GM18505 (cell line): ENCODE data around the gene CDT1.
"Not testable (repeated sequence)": the region's sequence is repeated elsewhere in the genome, so short reads cannot be mapped to it uniquely, and the experiment has no call there.

Experiments used
- ATAC-seq: cut with Tn5 transposase; IDR thresholded peaks from one replicate; pipeline ENCODE4 v1.9.1; 2021; ENCODE audit not compliant: unreplicated experiment
- POLR2A ChIP-seq: IDR thresholded peaks from 4 replicates; pipeline ENCODE4 v1.6.1; 2011; ENCODE audit warnings: borderline replicate concordance; ENCODE audit not compliant: insufficient read depth, insufficient read length; ENCODE audit errors: extremely low read depth

Gene CDT1

GRCh38 chr16:88820385-88821025 lies 16.9 kb downstream of the CDT1 start:
- TF ChIP-seq POLR2A: no peak
- no peak for ATAC-seq

DNA sequence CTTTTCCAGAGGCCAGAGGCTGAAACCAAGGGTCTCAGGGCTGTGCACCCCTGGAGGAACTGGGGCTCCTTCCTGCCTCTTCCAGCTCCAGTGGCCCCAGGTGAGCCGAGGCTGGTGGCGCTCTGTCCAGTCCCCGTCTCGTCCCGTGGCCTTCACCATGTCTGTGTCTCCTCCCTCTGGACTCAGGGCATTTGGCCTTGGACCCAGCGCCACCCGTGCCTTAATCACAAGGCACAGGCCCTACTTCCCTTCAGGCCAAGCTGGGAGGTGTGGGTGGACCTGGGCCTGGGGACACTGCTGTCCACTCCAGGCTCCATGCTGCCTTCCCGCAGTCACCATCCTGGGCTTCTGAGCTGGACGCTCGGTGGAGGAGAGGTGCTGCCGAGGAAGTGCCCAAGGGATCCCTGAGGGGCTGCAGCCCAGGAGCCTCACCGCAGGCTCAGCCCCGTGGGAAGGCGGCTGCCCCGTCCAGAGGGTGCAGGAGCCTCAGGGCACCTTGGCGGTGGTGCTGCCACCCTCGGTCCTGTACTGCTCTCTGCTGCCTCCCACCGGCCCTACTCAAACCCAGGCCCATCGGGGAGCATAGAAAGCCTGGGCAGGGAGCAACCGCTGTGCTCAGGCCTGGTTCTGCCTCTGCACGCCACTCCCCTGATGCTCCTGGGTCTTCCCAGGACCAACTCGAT lies 17.7 kb downstream of the CDT1 start:
- TF ChIP-seq POLR2A: no peak
- ATAC-seq: no peak

GRCh38 chr16:88822281-88823040 lies 18.9 kb downstream of the CDT1 start:
- TF ChIP-seq POLR2A: no peak
- ATAC-seq: no peak

GRCh38 chr16:88823646-88824045 lies 20.1 kb downstream of the CDT1 start:
- ATAC-seq: not testable (repeated sequence)

DNA sequence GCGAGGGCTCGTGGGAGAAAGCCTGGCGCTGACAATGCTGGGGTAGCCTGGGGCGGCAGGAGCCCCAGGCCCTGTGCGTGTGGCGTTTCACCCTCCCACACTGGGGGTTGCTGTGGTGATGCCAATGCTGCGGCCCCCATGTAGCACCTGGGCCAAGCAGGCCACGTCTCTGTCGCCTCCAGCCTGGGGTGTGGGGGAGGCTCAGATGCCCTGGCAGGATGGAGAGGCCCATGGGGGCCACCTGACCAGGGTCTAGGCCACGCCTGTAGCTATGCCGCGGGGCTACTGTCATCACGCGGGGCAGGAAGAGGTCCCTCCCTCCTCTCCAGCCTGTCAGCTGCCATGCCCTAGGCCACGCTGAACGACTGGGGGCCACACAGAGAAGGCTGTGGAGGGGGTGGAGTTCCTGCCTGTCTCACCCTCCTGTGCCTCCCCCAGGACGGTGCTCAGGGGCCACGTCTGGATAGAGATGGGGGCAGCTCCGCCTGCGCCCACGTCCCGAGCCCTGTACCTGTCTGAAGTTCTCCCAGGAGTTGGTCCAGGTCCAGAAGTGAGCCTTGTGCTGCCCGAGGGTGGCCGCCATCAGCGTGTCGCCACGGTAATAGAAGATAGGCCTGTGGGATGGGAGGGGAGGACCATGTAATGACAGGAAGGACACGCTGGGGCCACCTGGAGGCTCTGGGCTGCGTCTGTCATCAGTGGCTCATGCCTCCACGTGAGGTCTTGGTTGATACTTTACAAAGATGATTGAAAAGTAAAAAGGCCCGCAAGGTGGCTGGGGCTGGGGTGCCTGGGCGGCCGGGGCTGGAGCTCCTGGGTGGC lies 20.9 kb downstream of the CDT1 start:
- no peak for ATAC-seq
- no peak for TF ChIP-seq POLR2A

- ATAC-seq: no peak
- no peak for TF ChIP-seq POLR2A
Measured at GRCh38 chr16:88825146-88825545, 21.6 kb downstream of the CDT1 start.

- no peak for ATAC-seq
- no peak for TF ChIP-seq POLR2A
Measured at GRCh38 chr16:88826070-88826840, 22.7 kb downstream of the CDT1 start.

GRCh38 chr16:88827727-88828126 lies 24.1 kb downstream of the CDT1 start:
- TF ChIP-seq POLR2A: no peak
- ATAC-seq: no peak

- no peak for ATAC-seq
- TF ChIP-seq POLR2A: no peak
Measured at GRCh38 chr16:88828711-88829110, 25.1 kb downstream of the CDT1 start.

GRCh38 chr16:88830258-88830657 lies 26.7 kb downstream of the CDT1 start:
- no peak for TF ChIP-seq POLR2A
- ATAC-seq: no peak

DNA sequence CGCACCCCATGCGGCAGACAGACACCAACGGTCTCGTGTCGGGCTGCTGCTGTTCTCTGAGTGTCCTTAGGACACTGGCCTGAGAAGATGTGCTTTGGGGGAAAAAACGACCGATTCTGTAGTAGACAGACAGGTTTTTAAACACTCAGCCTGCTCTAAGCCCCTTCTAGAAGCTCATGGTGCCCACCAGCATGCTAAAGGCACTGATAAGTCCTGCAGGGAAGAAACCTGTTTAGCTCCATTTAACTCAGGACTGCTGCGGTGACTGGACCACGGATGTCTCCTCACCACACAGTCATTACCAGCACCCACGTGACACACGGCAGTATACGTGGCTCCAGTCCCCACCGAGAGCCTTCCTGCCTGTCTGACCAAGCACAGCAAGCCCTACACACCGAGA lies 27.2 kb downstream of the CDT1 start:
- no peak for TF ChIP-seq POLR2A
- no peak for ATAC-seq

DNA sequence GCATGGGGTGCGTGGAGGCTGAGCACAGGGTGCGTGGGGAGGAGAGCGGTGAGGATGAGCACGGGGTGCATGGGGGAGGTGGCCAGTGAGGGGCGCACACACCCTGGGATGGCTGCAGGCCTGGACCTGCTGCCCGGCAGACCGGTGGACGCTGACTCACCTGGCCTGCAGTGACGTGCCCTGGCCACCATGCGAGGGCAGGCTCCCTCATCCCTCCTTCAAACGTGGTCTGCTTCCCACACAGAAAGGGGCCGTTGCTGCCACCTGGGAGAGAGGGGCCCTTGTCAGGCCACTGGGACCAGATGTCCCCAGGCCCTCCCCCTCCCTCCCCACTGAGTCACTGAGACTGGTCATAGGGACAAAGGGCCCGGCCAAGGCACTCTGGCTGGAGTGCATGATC lies 28.2 kb downstream of the CDT1 start:
- no peak for ATAC-seq
- no peak for TF ChIP-seq POLR2A

DNA sequence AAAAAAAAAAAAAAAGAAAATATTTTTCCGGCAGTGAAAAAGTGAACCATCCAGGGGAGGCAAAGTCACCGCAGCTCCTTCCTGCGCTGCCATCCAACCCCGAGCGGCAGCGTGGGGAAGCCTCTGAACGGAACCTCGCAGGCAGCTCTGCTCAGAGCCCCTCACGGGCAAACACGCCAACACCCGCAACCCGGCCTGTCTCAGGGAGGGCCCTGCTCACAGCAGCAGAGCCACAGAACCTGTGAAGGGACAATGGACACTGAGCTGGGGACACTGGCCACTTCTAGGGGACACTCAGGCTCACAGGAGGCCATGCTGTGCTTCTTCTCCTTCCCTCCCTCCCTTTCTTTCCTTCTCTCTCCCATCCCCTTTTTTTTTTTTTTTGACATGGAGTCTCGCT lies 29.5 kb downstream of the CDT1 start:
- no peak for ATAC-seq
- no peak for TF ChIP-seq POLR2A
